Naive thymus-derived CD4-positive, alpha-beta T cell (primary cell): ENCODE data around the gene ABCC11. TPM values are rescaled to one million over a fixed set of nuclear protein-coding genes. Genes with fewer than 3 reads are reported as not detected.

Source experiments
- ATAC-seq: fragments of 150-1000 bp; cut with Tn5 transposase; 2 replicates; pipeline ENCODE4 v1.10.0; 2021; ENCODE audit warnings: mild to moderate bottlenecking, moderate library complexity
- CTCF ChIA-PET: fragments of 350-600 bp; sonication (Branson Sonifier 250); formaldehyde crosslinking; loops from one replicate; lab custom pipeline; 2021; ENCODE audit warnings: antibody characterized with exemption; lab: Charles Lee
- POLR2A ChIA-PET: fragments of 350-600 bp; sonication (Branson Sonifier 250); formaldehyde crosslinking; loops from one replicate; lab custom pipeline; 2021; ENCODE audit warnings: antibody characterized with exemption, inconsistent platforms; lab: Charles Lee
- DNase-seq, 9 donors: peaks; one replicate each; pipeline versions ENCODE4 v3.0.0 to v3.0.0-alpha.2; 2020 to 2022; ENCODE audit warnings: mixed read lengths in 1 of 9
- H3K27ac ChIP-seq: one replicate; pipeline ENCODE4 v1.7.0; 2013; ENCODE audit warnings: mild to moderate bottlenecking, low read depth, low read length, moderate library complexity
- H3K27me3 ChIP-seq, 2 donors: one replicate each; pipeline ENCODE4 v1.7.0; 2013; ENCODE audit warnings: low read length in 2 of 2, mild to moderate bottlenecking in 2 of 2, moderate library complexity in 2 of 2; ENCODE audit not compliant: control insufficient read depth in 2 of 2, insufficient read depth in 2 of 2
- H3K36me3 ChIP-seq, 3 experiments: 1 replicate in 2 of 3; 2 replicates in 1 of 3; pipeline ENCODE4 v1.7.0; 2013; ENCODE audit warnings: low read length in 3 of 3, mild to moderate bottlenecking in 3 of 3, moderate library complexity in 1 of 3; ENCODE audit not compliant: insufficient read depth in 3 of 3, control insufficient read depth in 2 of 3
- H3K4me1 ChIP-seq, 2 donors: one replicate each; pipeline ENCODE4 v1.7.0; 2013; ENCODE audit warnings: low read length in 2 of 2, mild to moderate bottlenecking in 2 of 2, moderate library complexity in 1 of 2; ENCODE audit not compliant: control insufficient read depth in 2 of 2, insufficient read depth in 2 of 2
- H3K4me3 ChIP-seq: 2 replicates; pipeline ENCODE4 v1.7.0; 2013; ENCODE audit warnings: mild to moderate bottlenecking, low read length
- H3K9me3 ChIP-seq, 3 experiments: 1 replicate in 2 of 3; 2 replicates in 1 of 3; pipeline ENCODE4 v1.7.0; 2013; ENCODE audit warnings: low read length in 3 of 3; ENCODE audit not compliant: control insufficient read depth in 2 of 3
- H3K27ac Mint-ChIP-seq, 9 donors: one replicate each; pipeline ENCODE4 v1.8.0; 2020 to 2022; ENCODE audit warnings: mixed read lengths in 9 of 9, mild to moderate bottlenecking in 8 of 9, moderate library complexity in 5 of 9, inconsistent platforms in 2 of 9
- H3K27me3 Mint-ChIP-seq, 5 donors: one replicate each; pipeline ENCODE4 v1.8.0; 2021 to 2022; ENCODE audit warnings: mixed read lengths in 5 of 5, mild to moderate bottlenecking in 1 of 5
- H3K36me3 Mint-ChIP-seq, 5 donors: one replicate each; pipeline ENCODE4 v1.8.0; 2020 to 2022; ENCODE audit warnings: mixed read lengths in 5 of 5, mild to moderate bottlenecking in 3 of 5, inconsistent platforms in 1 of 5
- H3K4me1 Mint-ChIP-seq, 7 donors: one replicate each; pipeline ENCODE4 v1.8.0; 2020 to 2022; ENCODE audit warnings: mixed read lengths in 7 of 7, mild to moderate bottlenecking in 3 of 7, inconsistent platforms in 1 of 7
- H3K4me3 Mint-ChIP-seq, 10 donors: one replicate each; pipeline ENCODE4 v1.8.0; 2020 to 2022; ENCODE audit warnings: mild to moderate bottlenecking in 10 of 10, mixed read lengths in 10 of 10, moderate library complexity in 6 of 10, inconsistent platforms in 2 of 10
- H3K9me3 Mint-ChIP-seq, 11 donors: one replicate each; pipeline ENCODE4 v1.8.0; 2020 to 2022; ENCODE audit warnings: mixed read lengths in 11 of 11, mild to moderate bottlenecking in 4 of 11, inconsistent platforms in 1 of 11, moderate library complexity in 1 of 11
- intact Hi-C, 2 donors: fragments of 100-400 bp; cut with micrococcal nuclease; formaldehyde crosslinking; loops; one replicate each; pipeline ENCODE4 v1.15.1; 2023
- polyA plus RNA-seq, 2 donors: library from polyadenylated mRNA; unstranded; fragments of 300-500 nt; fragmentation: Illumina TruSeq; gene quantifications; one replicate each; pipeline ENCODE4 v1.2.3, GENCODE V29; 2021
- total RNA-seq, 6 experiments: library from RNA in 5 of 6; stranded (reverse) in 5 of 6; gene quantifications; 1 replicate in 5 of 6; 2 replicates in 1 of 6; pipeline ENCODE4 v1.2.3 and lab custom pipeline; 2021 to 2026

Gene ABCC11
- total and polyA plus RNA-seq, 7 experiments from 2014 or later: 0.08 to 0.81 TPM; not detected in 5

DNA sequence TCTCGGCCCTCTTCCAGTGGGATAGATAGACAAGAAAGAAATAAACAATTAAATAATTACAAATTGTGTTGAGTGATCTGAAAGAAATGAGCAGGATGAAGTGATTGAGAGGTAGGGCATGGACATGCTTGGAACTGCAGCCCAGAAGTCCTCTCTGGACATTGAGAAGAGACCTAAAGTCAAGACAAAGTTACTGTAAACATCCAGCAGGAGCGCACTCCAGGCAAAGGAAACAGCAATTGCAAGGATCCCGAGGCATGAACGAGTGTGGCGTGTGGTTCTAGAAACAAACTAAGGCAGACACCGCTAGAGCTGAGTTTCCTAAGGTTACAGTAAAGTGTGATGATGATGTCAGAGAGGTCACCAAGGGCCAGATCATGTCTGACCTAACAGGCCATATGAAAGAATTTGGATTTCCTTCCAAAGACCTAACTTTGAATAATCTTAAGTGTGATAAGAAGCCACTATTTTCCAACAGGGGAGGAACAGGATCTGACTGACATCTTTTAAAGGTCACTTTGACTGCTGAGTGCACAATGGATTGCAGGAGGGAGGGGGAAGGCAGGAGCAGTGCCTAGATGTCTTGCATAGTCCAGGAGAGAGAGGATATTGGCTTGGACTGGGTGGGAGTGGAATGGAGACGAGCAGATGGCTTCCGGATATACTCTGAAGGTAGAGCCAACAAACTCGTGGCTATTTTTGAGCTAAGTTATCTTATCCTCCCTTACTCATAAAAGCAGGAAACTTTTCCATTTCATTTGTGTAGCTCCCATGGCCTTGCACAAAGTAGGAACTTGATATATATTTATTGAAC is 110.6 kb downstream of the ABCC11 start:
- Histone ChIP-seq H3K27me3 (no peaks in the 10 kb centered on the region), H3K9me3 (no peaks in the 10 kb centered on the region), H3K4me1 (no peaks in the 10 kb centered on the region), H3K27ac (no peak overlapping the region), H3K36me3 (no peaks in the 10 kb centered on the region), H3K4me3 (no peak overlapping the region)
- no peaks in the 10 kb centered on the region for H3K36me3 Mint-ChIP-seq
- ChIA-PET POLR2A (no interaction called here), CTCF (no interaction called here)
- H3K4me3 Mint-ChIP-seq: no peak overlapping the region
- DNase-seq (peak in 1 of 9 donors; percentile 1), ATAC-seq (no peak)
- peaks cover 3 to 11% (median 4%) of the 10 kb centered on the region in 5 donors for H3K27me3 Mint-ChIP-seq
- no peak overlapping the region for H3K27ac Mint-ChIP-seq
- peaks cover 0 to 2% (median 0%) of the 10 kb centered on the region in 11 donors for H3K9me3 Mint-ChIP-seq
- intact Hi-C loops: no loop called here
- no peaks in the 10 kb centered on the region for H3K4me1 Mint-ChIP-seq

DNA sequence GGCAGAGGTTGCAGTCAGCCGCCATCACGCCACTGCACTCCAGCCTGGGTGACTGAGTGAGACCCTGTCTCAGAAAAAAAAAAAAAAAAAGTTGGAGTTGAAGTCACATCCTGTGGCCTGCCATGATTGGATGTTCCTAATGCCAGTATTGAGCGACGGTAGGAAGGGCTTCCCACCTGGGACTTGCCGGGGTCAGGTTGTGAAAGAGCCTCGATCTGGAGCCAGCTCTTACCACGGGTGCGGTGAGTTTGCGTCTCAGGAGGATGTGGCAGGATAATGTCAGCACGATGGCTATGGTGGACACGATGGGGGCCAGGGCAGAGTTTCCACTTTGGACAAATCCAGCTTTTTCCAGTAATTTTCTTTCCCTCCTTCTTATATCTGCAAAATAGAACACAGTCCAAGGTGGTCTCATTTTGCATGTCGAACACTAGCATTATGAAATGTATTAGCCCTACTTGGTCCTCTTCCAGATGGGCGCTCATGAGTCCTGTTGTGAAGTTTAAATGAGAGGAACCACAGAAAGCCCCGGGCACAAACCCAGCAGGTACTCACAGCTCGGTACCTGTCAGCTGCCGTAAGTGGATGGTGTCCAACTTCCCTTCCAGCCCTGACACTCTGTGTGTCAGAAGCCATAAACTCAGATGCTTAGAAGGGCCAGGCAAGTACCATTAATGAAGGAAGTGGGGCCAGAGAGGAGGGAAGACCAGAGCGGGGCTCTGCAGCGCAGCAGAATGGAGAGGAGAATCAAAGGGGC is 113.7 kb downstream of the ABCC11 start:
- POLR2A ChIA-PET: no interaction called here
- no peak overlapping the region for H3K27ac ChIP-seq
- H3K9me3 ChIP-seq: no peaks in the 10 kb centered on the region
- H3K27ac Mint-ChIP-seq: peak overlapping the region in 1 of 9 donors; percentile 10
- H3K36me3 Mint-ChIP-seq: no peaks in the 10 kb centered on the region
- peaks cover 0 to 16% (median 8%) of the 10 kb centered on the region in 5 donors for H3K27me3 Mint-ChIP-seq
- H3K4me3 Mint-ChIP-seq: no peak overlapping the region
- no peaks in the 10 kb centered on the region for H3K4me1 ChIP-seq
- CTCF ChIA-PET: no interaction called here
- H3K4me1 Mint-ChIP-seq: peaks cover 0 to 2% (median 0%) of the 10 kb centered on the region in 7 donors
- H3K27me3 ChIP-seq: no peaks in the 10 kb centered on the region
- ATAC-seq (no peak), DNase-seq (no peak)
- H3K9me3 Mint-ChIP-seq: no peaks in the 10 kb centered on the region
- no peaks in the 10 kb centered on the region for H3K36me3 ChIP-seq
- intact Hi-C loops: no loop called here
- H3K4me3 ChIP-seq: no peak overlapping the region

- Mint-ChIP-seq H3K27me3 (peaks cover 0 to 16% (median 8%) of the 10 kb centered on the region in 5 donors), H3K36me3 (no peaks in the 10 kb centered on the region), H3K27ac (no peak overlapping the region), H3K9me3 (no peaks in the 10 kb centered on the region), H3K4me1 (peaks cover 0 to 2% (median 0%) of the 10 kb centered on the region in 7 donors), H3K4me3 (no peak overlapping the region)
- no peaks in the 10 kb centered on the region for H3K36me3 ChIP-seq
- POLR2A ChIA-PET: no interaction called here
- no peak overlapping the region for H3K27ac ChIP-seq
- no peaks in the 10 kb centered on the region for H3K9me3 ChIP-seq
- no peaks in the 10 kb centered on the region for H3K27me3 ChIP-seq
- no peak overlapping the region for H3K4me3 ChIP-seq
- DNase-seq: no peak
- no peak for ATAC-seq
- CTCF ChIA-PET: no interaction called here
- intact Hi-C loops: no loop called here
- H3K4me1 ChIP-seq: no peaks in the 10 kb centered on the region
These were observed 114.6 kb downstream of the ABCC11 start for GRCh38 chr16:48132696-48133095.

GRCh38 chr16:48131201-48131935 is 116.0 kb downstream of the ABCC11 start:
- H3K27ac ChIP-seq: no peak overlapping the region
- no peaks in the 10 kb centered on the region for H3K4me1 ChIP-seq
- H3K36me3 ChIP-seq: no peaks in the 10 kb centered on the region
- CTCF ChIA-PET: no interaction called here
- no peak overlapping the region for H3K4me3 Mint-ChIP-seq
- peaks cover 0 to 16% (median 8%) of the 10 kb centered on the region in 5 donors for H3K27me3 Mint-ChIP-seq
- no peaks in the 10 kb centered on the region for H3K9me3 ChIP-seq
- H3K27me3 ChIP-seq: no peaks in the 10 kb centered on the region
- ATAC-seq: no peak
- DNase-seq: no peak
- no peaks in the 10 kb centered on the region for H3K9me3 Mint-ChIP-seq
- POLR2A ChIA-PET: no interaction called here
- no peaks in the 10 kb centered on the region for H3K36me3 Mint-ChIP-seq
- H3K4me3 ChIP-seq: no peak overlapping the region
- no peak overlapping the region for H3K27ac Mint-ChIP-seq
- intact Hi-C loops: no loop called here
- peaks cover 0 to 2% (median 0%) of the 10 kb centered on the region in 7 donors for H3K4me1 Mint-ChIP-seq

DNA sequence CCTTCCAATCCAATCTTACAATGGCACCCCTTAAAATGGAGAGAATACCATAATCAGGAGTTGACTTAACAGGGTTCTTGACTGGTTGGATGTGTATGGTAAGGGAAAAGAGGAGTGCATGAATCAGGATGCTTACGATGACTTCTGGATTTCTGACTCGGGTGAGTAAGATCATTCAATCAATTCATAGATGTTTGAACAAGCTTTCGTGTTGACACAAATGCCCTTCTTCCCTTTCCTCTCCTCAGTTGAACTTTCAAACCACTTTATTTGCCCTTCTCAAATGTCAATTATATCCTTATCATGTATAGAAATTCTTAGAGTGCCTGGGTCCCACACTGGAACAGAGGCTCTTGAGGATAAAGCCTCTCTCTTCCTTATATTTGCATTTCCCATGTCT is 117.4 kb downstream of the ABCC11 start:
- Mint-ChIP-seq H3K9me3 (peaks cover 0 to 4% (median 0%) of the 10 kb centered on the region in 11 donors), H3K27me3 (peaks cover 0 to 17% (median 9%) of the 10 kb centered on the region in 5 donors), H3K27ac (no peak overlapping the region), H3K36me3 (no peaks in the 10 kb centered on the region), H3K4me3 (no peak overlapping the region), H3K4me1 (peaks cover 0 to 2% (median 0%) of the 10 kb centered on the region in 7 donors)
- Histone ChIP-seq H3K36me3 (no peaks in the 10 kb centered on the region), H3K27me3 (no peaks in the 10 kb centered on the region), H3K4me3 (no peak overlapping the region), H3K9me3 (no peaks in the 10 kb centered on the region), H3K27ac (no peak overlapping the region), H3K4me1 (no peaks in the 10 kb centered on the region)
- ATAC-seq: no peak
- ChIA-PET CTCF (no interaction called here), POLR2A (no interaction called here)
- DNase-seq: no peak
- intact Hi-C loops: no loop called here

GRCh38 chr16:48128769-48129168 is 118.6 kb downstream of the ABCC11 start:
- no peak overlapping the region for H3K4me3 Mint-ChIP-seq
- Histone ChIP-seq H3K4me3 (no peak overlapping the region), H3K9me3 (no peaks in the 10 kb centered on the region), H3K27ac (no peak overlapping the region), H3K4me1 (no peaks in the 10 kb centered on the region), H3K27me3 (no peaks in the 10 kb centered on the region), H3K36me3 (no peaks in the 10 kb centered on the region)
- ChIA-PET POLR2A (no interaction called here), CTCF (no interaction called here)
- ATAC-seq (no peak), DNase-seq (no peak)
- intact Hi-C loops: no loop called here
- peaks cover 0 to 6% (median 0%) of the 10 kb centered on the region in 11 donors for H3K9me3 Mint-ChIP-seq
- H3K27me3 Mint-ChIP-seq: peaks cover 0 to 20% (median 9%) of the 10 kb centered on the region in 5 donors
- H3K36me3 Mint-ChIP-seq: no peaks in the 10 kb centered on the region
- no peak overlapping the region for H3K27ac Mint-ChIP-seq
- H3K4me1 Mint-ChIP-seq: peaks cover 0 to 2% (median 0%) of the 10 kb centered on the region in 7 donors
